ENCODE data around the gene TBL1XR1. TPM values are rescaled to one million over a fixed set of nuclear protein-coding genes. Genes with fewer than 3 reads are reported as not detected.

The TBL1XR1 gene
- total and polyA plus RNA-seq, 2 of the 8 experiments (the other 6 are each of a cell fraction or from before 2014, with no cell fraction given) = 28.1 to 147 TPM

- H4K5ac ChIP-seq (ENCODE audit: insufficient read length, low read depth, low read length) = no peak overlapping the region
- no peak for TF ChIP-seq FOSL1 (IDR thresholded peaks at IDR 0.05; ENCODE audit: insufficient read depth, low read depth, low read length)
- TF ChIP-seq TAF1 (IDR thresholded peaks at IDR 0.05; ENCODE audit: low read depth, low read length) = no peak
- TF ChIP-seq JUN (IDR thresholded peaks at IDR 0.05; ENCODE audit: low read depth, low read length) = no peak
- TF ChIP-seq SAP30 (IDR thresholded peaks at IDR 0.05; ENCODE audit: insufficient read depth, insufficient replicate concordance, low read length) = no peak
- TF ChIP-seq RNF2 (IDR thresholded peaks at IDR 0.05; ENCODE audit: borderline replicate concordance, low read depth, low read length, missing control alignments, poor library complexity, severe bottlenecking) = no peak
- no peak for TF ChIP-seq CHD2 (IDR thresholded peaks at IDR 0.05; ENCODE audit: low read length)
- TF ChIP-seq SP4 (IDR thresholded peaks at IDR 0.05; ENCODE audit: low read length) = no peak
- no peak for TF ChIP-seq BRCA1 (IDR thresholded peaks at IDR 0.05; ENCODE audit: low read depth, low read length)
- TF ChIP-seq ATF3 (IDR thresholded peaks at IDR 0.05; ENCODE audit: insufficient read depth, low read depth, low read length) = no peak
- no peak overlapping the region for H3K4ac ChIP-seq (replicated peaks; ENCODE audit: insufficient read length, low read depth, low read length)
- H3K9ac ChIP-seq (replicated peaks in 1 of 4; ENCODE audit: extremely low read depth in 1 of 4, low read depth in 3 of 4, low read length in 3 of 4) = no peak overlapping the region
- 96% methylated on average over 5 of the region's 5 CpGs; no CpG with 5 or more reads in 1 of the 2 experiments for WGBS, 2 experiments (ENCODE audit: extremely low coverage in 1 of 2, insufficient coverage in 1 of 2, insufficient read length in 1 of 2, insufficient replicate concordance in 2 of 2, low coverage in 1 of 2, low lambda C conversion rate in 2 of 2, missing lambda C conversion rate in 1 of 2)
- no peak overlapping the region for H4K8ac ChIP-seq (ENCODE audit: extremely low read depth, insufficient read depth, low read length)
- no peak overlapping the region for H3K23ac ChIP-seq (ENCODE audit: insufficient read length)
- DNase-seq (ENCODE audit: low read depth in 1 of 2, low spot score in 2 of 2) = no peak
- no peak overlapping the region for H4K91ac ChIP-seq (replicated peaks; ENCODE audit: insufficient read length, low read length)
- no peaks in the 10 kb centered on the region for H3K4me1 ChIP-seq (replicated peaks in 1 of 4; ENCODE audit: control insufficient read depth in 3 of 4, insufficient read depth in 4 of 4, low read length in 3 of 4)
- no peak overlapping the region for H3K4me2 ChIP-seq (ENCODE audit: insufficient read depth in 1 of 2, low read depth in 2 of 2, low read length in 2 of 2)
- POLR2A ChIA-PET (ENCODE audit: partially characterized antibody) = no interaction called here
- no peaks in the 10 kb centered on the region for H4K20me1 ChIP-seq (replicated peaks in 1 of 2; ENCODE audit: control insufficient read depth in 1 of 2, insufficient read depth in 2 of 2, low read length in 2 of 2)
- H3K27me3 ChIP-seq (replicated peaks in 1 of 4; ENCODE audit: control insufficient read depth in 3 of 4, extremely low read depth in 1 of 4, insufficient read depth in 3 of 4, low read length in 3 of 4) = no peaks in the 10 kb centered on the region
- H2AFZ ChIP-seq (ENCODE audit: low read length) = no peak overlapping the region
- no peaks in the 10 kb centered on the region for H3K23me2 ChIP-seq (ENCODE audit: low read depth, low read length)
- H3K79me2 ChIP-seq (ENCODE audit: control insufficient read depth in 1 of 2, insufficient read depth in 2 of 2, low read length in 2 of 2) = no peaks in the 10 kb centered on the region
- H2BK20ac ChIP-seq (ENCODE audit: low read length) = no peak overlapping the region
- no peak overlapping the region for H2BK15ac ChIP-seq (ENCODE audit: low read length)
- no peaks in the 10 kb centered on the region for H3K36me3 ChIP-seq (ENCODE audit: control insufficient read depth in 2 of 4, insufficient read depth in 4 of 4, low read length in 3 of 4)
- H3K79me1 ChIP-seq (ENCODE audit: low read depth, low read length) = no peaks in the 10 kb centered on the region
- H3K18ac ChIP-seq (ENCODE audit: extremely low read depth, low read length) = no peak overlapping the region
- H2BK120ac ChIP-seq (replicated peaks; ENCODE audit: low read depth, low read length) = no peak overlapping the region
- CTCF ChIA-PET (ENCODE audit: partially characterized antibody) = interaction anchor here (1.6 kb wide), 1 partner anchor 10 kb away, joined by 4 read pairs; no protein-coding TSS in a partner anchor
- FAIRE-seq = no peak
- H2BK5ac ChIP-seq (ENCODE audit: low read depth, low read length) = no peak overlapping the region
- no peak overlapping the region for H3K4me3 ChIP-seq (ENCODE audit: extremely low read depth in 1 of 4, insufficient read depth in 2 of 4, low read depth in 3 of 4, low read length in 4 of 4)
- no peak overlapping the region for H2BK12ac ChIP-seq (ENCODE audit: low read depth, low read length)
- H3K56ac ChIP-seq (replicated peaks; ENCODE audit: insufficient read length, low read depth, low read length) = no peak overlapping the region
- H3K27ac ChIP-seq (ENCODE audit: low read depth, low read length) = no peak overlapping the region
- H3K9me3 ChIP-seq (ENCODE audit: insufficient read depth in 2 of 2, low read depth in 1 of 2, low read length in 1 of 2) = peaks cover 0 to 2% of the 10 kb centered on the region in 2 experiments; a peak in 1 of 4 replicates
- H3K14ac ChIP-seq (ENCODE audit: insufficient read length) = no peak overlapping the region
- H2AK5ac ChIP-seq (ENCODE audit: low read depth, low read length) = no peak overlapping the region
These were observed 12.2 kb upstream of the TBL1XR1 start for GRCh38 chr3:177209509-177209908.

All from H1 (cell line).